ENCODE results near the gene CALD1.

CALD1 gene

DNA sequence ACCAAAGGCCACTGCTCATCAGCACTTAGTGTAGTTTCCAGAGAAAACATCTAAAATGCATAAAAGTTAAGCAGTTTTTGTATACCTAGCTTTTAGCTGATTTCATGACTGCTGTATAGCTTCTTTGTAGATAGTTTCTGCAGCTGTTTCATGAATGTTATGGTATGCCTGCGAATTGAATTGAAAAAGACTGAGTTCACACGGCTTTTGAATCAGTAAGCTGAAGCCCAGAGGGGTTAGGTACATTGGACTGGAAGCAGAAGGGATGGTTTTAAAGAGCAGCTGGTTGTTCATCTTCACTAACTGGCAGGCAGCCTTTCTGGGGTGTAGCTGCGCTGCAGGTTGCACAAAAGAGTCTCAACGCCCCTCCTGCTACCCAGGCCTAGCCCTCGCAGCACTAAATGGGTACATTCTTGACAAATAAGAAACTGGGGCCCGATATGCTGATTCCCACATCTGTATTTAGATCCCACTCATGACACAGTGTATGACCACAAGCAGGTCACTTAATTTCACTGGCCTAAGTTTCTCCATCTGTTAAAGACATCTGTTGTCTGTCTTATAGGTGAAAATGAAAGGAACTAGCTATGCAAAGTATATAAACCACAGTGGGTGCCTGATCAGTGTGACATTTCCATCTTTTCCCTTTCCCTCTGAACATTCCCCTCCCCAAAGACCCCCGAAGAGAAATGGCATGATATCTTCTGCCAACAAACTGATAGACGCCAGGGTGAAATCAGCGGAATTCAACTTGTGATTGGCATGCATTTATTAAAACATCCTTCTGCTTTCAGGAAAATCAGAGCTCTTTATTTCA, 120.9 kb downstream of the CALD1 start:
- DNase-seq: no peak

- DNase-seq: no peak
These were observed 122.1 kb downstream of the CALD1 start for GRCh38 chr7:134901389-134902020.

- no peak for DNase-seq
These were observed 122.6 kb downstream of the CALD1 start for GRCh38 chr7:134902058-134902457.

DNA sequence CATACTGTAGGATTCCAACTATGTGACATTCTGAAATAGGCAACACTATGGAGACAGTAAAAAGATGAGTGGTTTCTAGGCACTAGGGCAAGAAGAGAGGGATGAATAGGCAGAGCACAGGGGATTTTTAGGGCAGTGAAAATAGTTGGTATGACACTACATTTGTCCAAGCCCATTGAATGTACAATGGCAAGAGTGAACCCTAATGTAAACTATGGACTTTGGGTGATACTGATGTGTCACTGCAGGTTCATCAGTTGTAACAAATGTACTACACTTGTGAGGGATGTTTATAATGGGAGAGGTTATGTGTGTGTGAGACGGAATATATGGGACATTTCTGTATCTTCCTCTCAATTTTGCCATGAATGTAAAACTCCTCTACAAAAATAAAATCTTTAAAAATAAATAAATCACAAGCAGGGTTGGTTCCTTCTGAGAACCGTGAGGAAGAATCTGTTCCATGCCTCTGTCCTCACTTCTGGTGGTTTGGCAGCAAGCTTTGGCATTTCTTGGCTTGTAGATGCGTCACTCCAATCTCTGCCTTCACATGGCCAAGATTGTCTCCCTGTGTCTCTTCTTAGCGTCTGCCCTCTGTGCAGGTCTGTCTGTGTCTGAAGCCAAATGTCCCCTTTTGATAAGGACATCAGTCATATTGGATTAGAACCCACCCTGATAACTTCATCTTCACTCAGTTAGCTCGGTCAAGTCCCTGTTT, 123.8 kb downstream of the CALD1 start:
- no peak for DNase-seq

DNA sequence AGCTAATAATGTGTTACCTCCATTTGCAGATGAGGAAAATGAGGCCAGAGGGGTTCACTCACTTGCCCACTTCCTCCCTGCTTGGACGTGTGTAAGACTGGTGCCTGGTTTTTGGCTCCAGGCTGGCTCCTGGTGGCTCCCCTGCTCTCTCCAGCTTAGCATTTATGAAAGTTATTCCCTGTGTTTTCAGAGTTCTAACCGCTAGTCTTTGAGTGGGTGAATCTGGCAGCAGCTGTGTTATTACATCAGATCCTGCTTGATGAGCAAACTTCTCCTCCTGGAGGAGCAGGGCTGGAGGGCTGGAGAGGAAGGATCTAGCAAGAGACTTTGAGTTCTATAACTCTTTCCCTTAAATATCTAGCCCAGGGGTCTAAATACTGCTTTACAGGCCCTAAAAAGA, 125.9 kb downstream of the CALD1 start:
- no peak for DNase-seq

- no peak for DNase-seq
These were observed 127.6 kb downstream of the CALD1 start for GRCh38 chr7:134907000-134907399.

DNA sequence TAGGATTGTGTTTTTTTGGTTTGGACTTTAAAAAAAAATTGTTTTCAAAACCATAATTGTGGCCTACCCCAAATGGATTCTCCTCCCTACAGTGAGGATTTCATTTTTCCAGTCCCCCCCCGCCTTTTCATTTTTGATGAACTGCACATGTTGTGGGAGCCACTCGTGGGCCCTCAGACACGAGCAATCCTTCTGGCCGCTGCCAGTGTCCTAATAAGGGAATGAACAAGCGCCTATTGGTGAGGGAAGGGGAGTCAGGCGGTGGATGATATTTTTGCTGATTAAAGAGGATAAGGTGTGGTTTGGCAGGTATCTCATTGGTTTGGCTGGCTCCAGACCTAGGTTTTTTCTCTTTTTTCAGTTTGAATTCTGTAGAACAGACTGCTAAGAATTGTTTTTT, 128.2 kb downstream of the CALD1 start:
- no peak for DNase-seq

- no peak for DNase-seq
These were observed 128.9 kb downstream of the CALD1 start for GRCh38 chr7:134908289-134908688.

GRCh38 chr7:134910214-134910890, 130.9 kb downstream of the CALD1 start:
- DNase-seq: no peak

- DNase-seq: no peak
These were observed 131.5 kb downstream of the CALD1 start for GRCh38 chr7:134910968-134911367.

DNA sequence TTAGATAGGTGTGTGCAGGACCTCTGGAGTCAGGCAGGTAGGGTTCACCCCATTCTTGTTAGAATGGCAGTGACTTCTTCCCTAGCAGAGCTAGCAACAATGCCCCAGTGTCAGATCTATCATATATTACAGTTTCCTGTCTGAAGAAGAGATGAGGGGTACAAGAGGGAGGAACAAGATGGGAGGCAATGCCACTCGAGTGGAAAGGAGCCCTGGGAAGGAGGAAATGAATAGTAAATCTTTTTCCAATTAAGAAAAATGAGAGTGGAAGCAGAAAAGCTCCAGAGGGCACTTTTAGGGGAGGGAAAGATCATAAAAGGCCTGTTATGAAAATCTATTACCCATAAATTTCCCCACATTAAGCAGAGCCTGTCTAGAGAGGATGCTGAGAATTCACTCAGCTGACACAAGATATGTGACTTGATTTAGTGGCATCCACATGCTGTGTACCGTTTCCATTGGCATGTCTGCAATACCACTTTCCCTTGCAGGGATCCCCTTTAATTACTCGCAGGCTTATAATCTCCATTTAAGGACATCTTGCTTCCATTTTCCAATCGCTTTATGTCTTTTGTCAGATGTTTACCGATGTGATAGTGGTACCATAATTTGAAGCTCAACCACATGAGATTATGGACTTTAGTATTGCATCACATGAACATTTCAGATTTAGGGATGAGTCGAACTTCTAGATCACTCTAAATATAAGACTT, 136.9 kb downstream of the CALD1 start:
- DNase-seq: no peak

DNA sequence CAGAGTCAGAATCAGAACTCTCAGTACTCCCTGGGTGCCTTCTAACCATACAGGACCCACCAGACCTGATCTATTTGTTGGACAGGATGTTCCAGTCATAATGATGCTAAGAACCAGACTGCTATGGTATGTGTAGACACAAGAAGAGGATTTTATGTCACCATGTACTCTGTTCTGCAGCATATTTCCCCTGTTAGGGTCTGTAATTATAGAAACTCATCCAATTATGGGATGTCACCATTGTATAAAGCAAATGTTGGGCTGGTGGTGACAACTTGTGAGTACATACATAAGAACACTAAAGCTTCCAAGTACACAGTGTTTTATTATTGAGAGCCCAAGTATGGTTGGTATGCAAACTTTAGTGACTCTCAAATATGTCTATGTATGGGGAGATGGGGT, 139.8 kb downstream of the CALD1 start:
- DNase-seq: no peak

- no peak for DNase-seq
These were observed 140.8 kb downstream of the CALD1 start for GRCh38 chr7:134920026-134920753.

GRCh38 chr7:134922720-134923704, 143.6 kb downstream of the CALD1 start:
- DNase-seq: no peak

DNA sequence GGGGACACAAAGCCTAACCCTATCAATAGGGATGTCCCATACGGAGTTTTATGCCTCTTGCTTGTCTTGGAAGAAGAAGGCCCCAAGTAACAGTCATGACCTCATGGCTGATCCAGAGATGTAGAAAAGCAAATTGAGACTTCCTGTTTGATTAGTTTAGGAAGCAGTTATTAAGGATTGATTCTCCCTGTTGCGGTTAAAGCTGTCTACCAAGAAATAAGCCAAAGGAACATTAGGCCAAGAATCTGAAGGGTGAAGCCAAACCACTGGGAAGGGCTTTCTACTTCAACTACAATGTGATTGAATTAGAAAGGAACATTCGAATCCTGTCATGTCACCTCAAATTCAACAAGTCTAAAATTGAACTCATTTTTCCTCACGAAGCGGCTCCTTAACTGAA, 146.3 kb downstream of the CALD1 start:
- DNase-seq: no peak

DNA sequence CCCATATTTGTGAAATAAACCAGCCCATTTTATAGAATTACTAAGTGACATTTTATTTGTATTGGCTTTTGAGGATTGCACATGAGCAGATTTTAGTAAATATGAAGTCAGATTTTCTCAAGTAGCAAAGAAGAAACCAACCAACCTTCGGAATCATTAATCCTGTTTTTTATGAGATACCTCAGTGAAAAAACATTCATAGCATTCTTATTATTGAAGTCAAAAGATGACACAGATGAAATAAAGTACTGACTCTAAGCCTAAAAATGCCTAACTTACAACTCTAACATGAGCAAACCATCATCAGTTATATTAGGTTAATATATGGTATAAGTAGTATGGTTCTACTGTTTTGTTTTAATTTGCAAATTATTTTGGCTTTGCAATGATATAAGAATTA, 147.0 kb downstream of the CALD1 start:
- no peak for DNase-seq

GRCh38 chr7:134927076-134927475, 147.6 kb downstream of the CALD1 start:
- DNase-seq: no peak

- no peak for DNase-seq
These were observed 148.3 kb downstream of the CALD1 start for GRCh38 chr7:134927723-134928122.

DNA sequence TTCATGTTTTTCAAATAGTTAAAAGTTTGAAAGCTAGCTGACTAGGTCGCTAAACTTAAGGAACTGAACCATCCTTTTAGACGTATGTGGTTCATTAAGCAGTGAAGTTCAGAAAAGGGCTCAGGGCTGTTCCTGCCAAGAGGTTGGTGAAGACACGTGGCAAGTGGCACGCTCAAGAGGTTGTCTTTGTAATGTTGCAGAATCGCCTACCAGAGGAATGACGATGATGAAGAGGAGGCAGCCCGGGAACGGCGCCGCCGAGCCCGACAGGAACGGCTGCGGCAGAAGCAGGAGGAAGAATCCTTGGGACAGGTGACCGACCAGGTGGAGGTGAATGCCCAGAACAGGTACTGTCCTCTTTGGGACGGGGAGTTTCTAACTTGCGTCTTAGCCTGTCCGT, 149.1 kb downstream of the CALD1 start:
- DNase-seq: no peak

DNA sequence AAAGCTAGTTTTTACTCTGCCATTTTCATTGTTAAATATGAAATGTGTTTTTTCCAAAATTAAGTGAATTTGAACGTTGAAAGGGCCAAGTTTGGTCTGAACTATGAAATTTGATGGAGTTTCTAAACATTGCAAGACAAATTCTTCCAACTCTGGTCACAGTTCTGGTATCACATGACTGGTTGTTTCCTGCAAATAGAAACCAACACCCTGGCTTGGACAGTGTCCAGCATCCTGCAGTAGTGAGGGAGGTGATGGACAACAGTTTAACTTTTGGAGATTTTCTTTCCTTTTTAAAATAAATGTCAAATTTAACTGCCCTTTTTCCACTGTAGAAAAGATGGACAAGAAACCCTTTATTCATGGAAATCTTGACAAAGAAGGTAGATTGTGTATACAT, 152.1 kb downstream of the CALD1 start:
- no peak for DNase-seq
